ENCODE data around the gene IGF2BP3.

- no peak for TF ChIP-seq CTCF (IDR thresholded peaks at IDR 0.05 in 2 of 3, conservative IDR thresholded peaks at IDR 0.05 in 1 of 3; ENCODE audit: control insufficient read depth in 2 of 3, extremely low read depth in 1 of 3, insufficient read depth in 1 of 3, low read depth in 3 of 3, low read length in 3 of 3)
- TF ChIP-seq, protein P1, sequence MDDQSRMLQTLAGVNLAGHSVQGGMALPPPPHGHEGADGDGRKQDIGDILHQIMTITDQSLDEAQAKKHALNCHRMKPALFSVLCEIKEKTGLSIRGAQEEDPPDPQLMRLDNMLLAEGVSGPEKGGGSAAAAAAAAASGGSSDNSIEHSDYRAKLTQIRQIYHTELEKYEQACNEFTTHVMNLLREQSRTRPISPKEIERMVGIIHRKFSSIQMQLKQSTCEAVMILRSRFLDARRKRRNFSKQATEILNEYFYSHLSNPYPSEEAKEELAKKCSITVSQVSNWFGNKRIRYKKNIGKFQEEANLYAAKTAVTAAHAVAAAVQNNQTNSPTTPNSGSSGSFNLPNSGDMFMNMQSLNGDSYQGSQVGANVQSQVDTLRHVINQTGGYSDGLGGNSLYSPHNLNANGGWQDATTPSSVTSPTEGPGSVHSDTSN (IDR thresholded peaks at IDR 0.05; ENCODE audit: insufficient replicate concordance, low read depth, low read length): no peak
- no peak for TF ChIP-seq EZH2 (IDR thresholded peaks at IDR 0.05; ENCODE audit: borderline replicate concordance, control insufficient read depth, low read depth, low read length)
- TF ChIP-seq, protein P2, sequence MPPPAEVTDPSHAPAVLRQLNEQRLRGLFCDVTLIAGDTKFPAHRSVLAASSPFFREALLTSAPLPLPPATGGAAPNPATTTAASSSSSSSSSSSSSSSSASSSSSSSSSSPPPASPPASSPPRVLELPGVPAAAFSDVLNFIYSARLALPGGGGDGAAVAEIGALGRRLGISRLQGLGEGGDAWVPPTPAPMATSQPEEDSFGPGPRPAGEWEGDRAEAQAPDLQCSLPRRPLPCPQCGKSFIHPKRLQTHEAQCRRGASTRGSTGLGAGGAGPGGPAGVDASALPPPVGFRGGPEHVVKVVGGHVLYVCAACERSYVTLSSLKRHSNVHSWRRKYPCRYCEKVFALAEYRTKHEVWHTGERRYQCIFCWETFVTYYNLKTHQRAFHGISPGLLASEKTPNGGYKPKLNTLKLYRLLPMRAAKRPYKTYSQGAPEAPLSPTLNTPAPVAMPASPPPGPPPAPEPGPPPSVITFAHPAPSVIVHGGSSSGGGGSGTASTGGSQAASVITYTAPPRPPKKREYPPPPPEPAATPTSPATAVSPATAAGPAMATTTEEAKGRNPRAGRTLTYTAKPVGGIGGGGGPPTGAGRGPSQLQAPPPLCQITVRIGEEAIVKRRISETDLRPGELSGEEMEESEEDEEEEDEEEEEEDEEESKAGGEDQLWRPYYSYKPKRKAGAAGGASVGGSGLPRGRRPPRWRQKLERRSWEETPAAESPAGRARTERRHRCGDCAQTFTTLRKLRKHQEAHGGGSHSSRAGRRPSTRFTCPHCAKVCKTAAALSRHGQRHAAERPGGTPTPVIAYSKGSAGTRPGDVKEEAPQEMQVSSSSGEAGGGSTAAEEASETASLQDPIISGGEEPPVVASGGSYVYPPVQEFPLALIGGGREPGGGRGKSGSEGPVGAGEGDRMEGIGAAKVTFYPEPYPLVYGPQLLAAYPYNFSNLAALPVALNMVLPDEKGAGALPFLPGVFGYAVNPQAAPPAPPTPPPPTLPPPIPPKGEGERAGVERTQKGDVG (CRISPR knock-in tag; IDR thresholded peaks at IDR 0.05): no peak
- no peak for TF ChIP-seq POLR2A (IDR thresholded peaks at IDR 0.05; ENCODE audit: low read depth, low read length)
Measured at GRCh38 chr7:23449941-23450340, 20.4 kb downstream of the IGF2BP3 start.

Measured in GM12878 (cell line).